ENCODE measurements around the gene ACKR2. TPM values are rescaled to one million over a fixed set of nuclear protein-coding genes. Genes with fewer than 3 reads are reported as not detected.

ACKR2 gene
- total RNA-seq, 3 donors from 2014 or later = 1.8 to 15.8 (median 6.9) TPM

GRCh38 chr3:42853056-42853455, 43.8 kb downstream of the ACKR2 start:
- Histone ChIP-seq H3K27ac (no peak overlapping the region), H3K9me3 (peaks cover 0 to 3% of the 10 kb centered on the region in 2 donors), H3K4me3 (no peak overlapping the region), H3K36me3 (no peaks in the 10 kb centered on the region), H3K4me1 (no peaks in the 10 kb centered on the region), H3K27me3 (no peaks in the 10 kb centered on the region)
- TF ChIP-seq POLR2A (IDR thresholded peaks at IDR 0.05) = no peak
- intact Hi-C loops (cut with DNase I; ENCODE audit: low total_unique reads) = no loop called here
- no peak for DNase-seq (ENCODE audit: low spot score in 2 of 2)

DNA sequence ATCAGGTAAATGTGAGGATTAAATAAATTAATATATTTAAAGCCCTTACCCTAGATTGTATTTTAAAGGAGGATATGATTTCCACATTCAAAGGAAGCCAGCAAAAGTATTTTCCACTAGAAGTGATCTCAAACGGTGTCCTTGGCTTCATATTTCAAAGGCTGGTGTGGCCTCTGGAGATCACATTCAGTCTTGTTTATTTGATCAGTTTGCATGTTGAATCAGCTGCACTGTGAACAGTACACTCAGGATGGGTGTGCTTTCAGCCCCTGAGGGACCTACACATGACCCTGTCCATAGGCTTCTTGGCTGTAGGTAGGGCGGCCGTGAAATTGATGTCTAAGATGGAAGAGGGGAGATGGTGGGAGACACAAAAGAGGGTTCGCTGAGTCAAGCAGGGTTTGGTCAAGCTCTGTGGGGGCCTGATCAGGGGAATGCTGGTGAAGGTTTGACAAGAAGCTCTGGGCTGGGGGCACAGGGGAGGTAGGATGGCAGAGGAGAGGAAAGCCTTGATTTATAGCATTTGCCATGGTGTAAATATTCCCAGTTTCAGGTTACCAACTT, 44.6 kb downstream of the ACKR2 start:
- no peak for TF ChIP-seq POLR2A (IDR thresholded peaks at IDR 0.05)
- no peak for TF ChIP-seq POLR2AphosphoS5 (IDR thresholded peaks at IDR 0.05)
- TF ChIP-seq, protein P1, sequence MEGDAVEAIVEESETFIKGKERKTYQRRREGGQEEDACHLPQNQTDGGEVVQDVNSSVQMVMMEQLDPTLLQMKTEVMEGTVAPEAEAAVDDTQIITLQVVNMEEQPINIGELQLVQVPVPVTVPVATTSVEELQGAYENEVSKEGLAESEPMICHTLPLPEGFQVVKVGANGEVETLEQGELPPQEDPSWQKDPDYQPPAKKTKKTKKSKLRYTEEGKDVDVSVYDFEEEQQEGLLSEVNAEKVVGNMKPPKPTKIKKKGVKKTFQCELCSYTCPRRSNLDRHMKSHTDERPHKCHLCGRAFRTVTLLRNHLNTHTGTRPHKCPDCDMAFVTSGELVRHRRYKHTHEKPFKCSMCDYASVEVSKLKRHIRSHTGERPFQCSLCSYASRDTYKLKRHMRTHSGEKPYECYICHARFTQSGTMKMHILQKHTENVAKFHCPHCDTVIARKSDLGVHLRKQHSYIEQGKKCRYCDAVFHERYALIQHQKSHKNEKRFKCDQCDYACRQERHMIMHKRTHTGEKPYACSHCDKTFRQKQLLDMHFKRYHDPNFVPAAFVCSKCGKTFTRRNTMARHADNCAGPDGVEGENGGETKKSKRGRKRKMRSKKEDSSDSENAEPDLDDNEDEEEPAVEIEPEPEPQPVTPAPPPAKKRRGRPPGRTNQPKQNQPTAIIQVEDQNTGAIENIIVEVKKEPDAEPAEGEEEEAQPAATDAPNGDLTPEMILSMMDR (IDR thresholded peaks at IDR 0.05) = no peak
- DNase-seq (ENCODE audit: low spot score in 2 of 2) = no peak
- no peaks in the 10 kb centered on the region for H3K4me1 ChIP-seq
- intact Hi-C loops (cut with DNase I; ENCODE audit: low total_unique reads) = no loop called here
- H3K9me3 ChIP-seq = peaks cover 0 to 3% of the 10 kb centered on the region in 2 donors
- H3K27ac ChIP-seq = no peak overlapping the region
- no peaks in the 10 kb centered on the region for H3K36me3 ChIP-seq
- no peak overlapping the region for H3K4me3 ChIP-seq
- no peaks in the 10 kb centered on the region for H3K27me3 ChIP-seq

DNA sequence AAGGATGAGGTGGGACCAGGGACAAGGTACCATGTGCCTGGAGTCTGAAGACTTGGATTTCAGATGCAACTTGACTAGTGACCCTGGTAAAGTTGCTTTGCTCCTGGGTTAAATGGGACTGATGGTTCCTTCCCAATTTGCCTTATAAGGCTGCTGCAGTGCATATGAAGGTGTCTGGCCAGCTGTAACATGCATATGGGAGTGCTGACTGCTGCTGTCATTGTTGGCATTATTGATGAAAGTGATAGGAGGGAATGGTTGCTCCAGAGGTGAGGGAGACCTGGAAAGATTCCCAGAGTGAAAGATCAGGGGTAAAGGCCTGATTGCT, 45.9 kb downstream of the ACKR2 start:
- H3K36me3 ChIP-seq = no peaks in the 10 kb centered on the region
- no peak for DNase-seq (ENCODE audit: low spot score in 2 of 2)
- TF ChIP-seq, protein P1 (IDR thresholded peaks at IDR 0.05) = no peak
- TF ChIP-seq POLR2A (IDR thresholded peaks at IDR 0.05) = no peak
- intact Hi-C loops (cut with DNase I; ENCODE audit: low total_unique reads) = no loop called here
- H3K27me3 ChIP-seq = no peaks in the 10 kb centered on the region
- no peak overlapping the region for H3K27ac ChIP-seq
- no peaks in the 10 kb centered on the region for H3K4me1 ChIP-seq
- no peak overlapping the region for H3K4me3 ChIP-seq
- H3K9me3 ChIP-seq = peaks cover 0 to 3% of the 10 kb centered on the region in 2 donors

- peaks cover 0 to 3% of the 10 kb centered on the region in 2 donors for H3K9me3 ChIP-seq
- TF ChIP-seq POLR2A (IDR thresholded peaks at IDR 0.05) = no peak
- TF ChIP-seq, protein P1 (IDR thresholded peaks at IDR 0.05) = no peak
- TF ChIP-seq POLR2AphosphoS5 (IDR thresholded peaks at IDR 0.05) = no peak
- no peaks in the 10 kb centered on the region for H3K36me3 ChIP-seq
- no peak overlapping the region for H3K4me3 ChIP-seq
- no peak overlapping the region for H3K27ac ChIP-seq
- H3K27me3 ChIP-seq = no peaks in the 10 kb centered on the region
- no peak for DNase-seq (ENCODE audit: low spot score in 2 of 2)
- intact Hi-C loops (cut with DNase I; ENCODE audit: low total_unique reads) = no loop called here
- no peaks in the 10 kb centered on the region for H3K4me1 ChIP-seq
These were observed 46.5 kb downstream of the ACKR2 start for GRCh38 chr3:42855547-42856380.

DNA sequence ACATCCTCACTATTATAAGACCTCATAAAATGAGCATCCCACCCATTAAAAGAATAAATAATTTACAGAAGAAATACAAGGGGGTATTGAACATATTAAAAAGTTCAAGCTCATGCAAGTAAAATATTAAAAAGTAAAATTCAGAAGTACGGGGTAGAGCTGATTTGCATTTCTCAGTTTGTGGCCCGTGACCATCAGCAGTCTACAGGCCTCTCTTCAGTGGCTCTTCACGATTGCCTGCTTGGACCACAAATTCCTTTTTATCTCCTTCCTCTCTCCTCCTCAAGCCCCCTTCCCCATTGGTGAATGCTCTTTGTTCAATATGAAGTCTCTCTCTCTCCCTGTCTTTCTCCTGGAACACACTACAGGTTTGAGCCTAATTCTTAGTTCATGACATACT, 47.3 kb downstream of the ACKR2 start:
- Histone ChIP-seq H3K27me3 (no peaks in the 10 kb centered on the region), H3K36me3 (no peaks in the 10 kb centered on the region), H3K4me3 (no peak overlapping the region), H3K27ac (no peak overlapping the region), H3K9me3 (peaks cover 0 to 3% of the 10 kb centered on the region in 2 donors), H3K4me1 (no peaks in the 10 kb centered on the region)
- intact Hi-C loops (cut with DNase I; ENCODE audit: low total_unique reads) = no loop called here
- no peak for DNase-seq (ENCODE audit: low spot score in 2 of 2)
- TF ChIP-seq, protein P1 (IDR thresholded peaks at IDR 0.05) = no peak
- no peak for TF ChIP-seq POLR2A (IDR thresholded peaks at IDR 0.05)
- no peak for TF ChIP-seq POLR2AphosphoS5 (IDR thresholded peaks at IDR 0.05)
